CD4-positive, alpha-beta T cell (primary cell): ENCODE results near the gene GPR151. TPM values are rescaled to one million over a fixed set of nuclear protein-coding genes. Genes with fewer than 3 reads are reported as not detected.

Experiments
- ATAC-seq: fragments of 200-7000 bp; cut with Tn5 transposase; one replicate; pipeline ENCODE4 v1.10.0; 2022; ENCODE audit warnings: mild to moderate bottlenecking; ENCODE audit not compliant: poor library complexity
- CTCF ChIA-PET: fragments of 350-600 bp; sonication (Branson Sonifier 250); formaldehyde crosslinking; loops from one replicate; lab custom pipeline; 2021; ENCODE audit warnings: antibody characterized with exemption, inconsistent platforms; lab: Charles Lee
- POLR2A ChIA-PET: fragments of 350-600 bp; sonication (Branson Sonifier 250); formaldehyde crosslinking; loops from one replicate; lab custom pipeline; 2021; ENCODE audit warnings: antibody characterized with exemption, inconsistent platforms; lab: Charles Lee
- DNase-seq, 14 experiments: peaks; one replicate each; pipeline ENCODE4 v3.0.0-alpha.2; 2013 to 2020; ENCODE audit warnings: mixed read lengths in 2 of 14
- H3K27ac ChIP-seq, 2 donors: one replicate each; pipeline versions ENCODE4 v1.5.1 to v1.7.0; 2013; ENCODE audit warnings: low read length in 2 of 2, low read depth in 1 of 2, mild to moderate bottlenecking in 1 of 2
- H3K27me3 ChIP-seq, 2 experiments: 1 replicate in 1 of 2; 2 replicates in 1 of 2; pipeline versions ENCODE4 v1.6.1 to v1.7.0; 2013; ENCODE audit warnings: low read length in 2 of 2, control low read depth in 1 of 2, mild to moderate bottlenecking in 1 of 2, moderate library complexity in 1 of 2; ENCODE audit not compliant: insufficient read depth in 2 of 2, control insufficient read depth in 1 of 2
- H3K36me3 ChIP-seq: one replicate; pipeline ENCODE4 v1.6.1; 2013; ENCODE audit warnings: low read length, control low read depth; ENCODE audit not compliant: insufficient read depth
- H3K4me1 ChIP-seq: one replicate; pipeline ENCODE4 v1.6.1; 2013; ENCODE audit warnings: low read length, control low read depth; ENCODE audit not compliant: insufficient read depth
- H3K4me3 ChIP-seq: one replicate; pipeline ENCODE4 v1.5.1; 2013; ENCODE audit warnings: mild to moderate bottlenecking, low read length, moderate library complexity
- H3K9me3 ChIP-seq, 2 experiments: 1 replicate in 1 of 2; 2 replicates in 1 of 2; pipeline versions ENCODE4 v1.6.1 to v1.7.0; 2013; ENCODE audit warnings: low read length in 2 of 2, mild to moderate bottlenecking in 2 of 2, control low read depth in 1 of 2, moderate library complexity in 1 of 2; ENCODE audit not compliant: control insufficient read depth in 1 of 2, insufficient read depth in 1 of 2
- H3K27ac Mint-ChIP-seq: one replicate; pipeline ENCODE4 v1.8.0; 2020; ENCODE audit warnings: mixed read lengths
- H3K27me3 Mint-ChIP-seq: one replicate; pipeline ENCODE4 v1.8.0; 2021; ENCODE audit warnings: mixed read lengths
- H3K36me3 Mint-ChIP-seq: one replicate; pipeline ENCODE4 v1.8.0; 2021; ENCODE audit warnings: low read depth, mixed read lengths
- H3K4me1 Mint-ChIP-seq: one replicate; pipeline ENCODE4 v1.8.0; 2021; ENCODE audit warnings: low read depth, mixed read lengths
- H3K4me3 Mint-ChIP-seq: one replicate; pipeline ENCODE4 v1.8.0; 2020; ENCODE audit warnings: mild to moderate bottlenecking, mixed read lengths
- H3K9me3 Mint-ChIP-seq: one replicate; pipeline ENCODE4 v1.8.0; 2020; ENCODE audit warnings: mixed read lengths
- CTCF ChIP-seq: fragments of 200-600 bp; IDR thresholded peaks from one replicate; pipeline ENCODE4 v1.8.0; 2022; ENCODE audit warnings: antibody characterized with exemption, mild to moderate bottlenecking
- intact Hi-C, 2 experiments: fragments of 100-400 bp; cut with DNase I in 1 of 2; cut with micrococcal nuclease in 1 of 2; formaldehyde crosslinking; loops; one replicate each; pipeline versions ENCODE4 v1.15.1 to v1.9.0; 2023 to 2025; cut with DNase I, micrococcal nuclease
- total RNA-seq, 174 experiments: library from RNA in 2 of 174; stranded (reverse) in 2 of 174; gene quantifications; one replicate each; pipeline ENCODE4 v1.2.3 and lab custom pipeline; 2021 to 2026

GPR151 gene
- total RNA-seq, 2 experiments from 2014 or later, result not detected

GRCh38 chr5:146475190-146475780 is 40.7 kb downstream of the GPR151 start:
- Mint-ChIP-seq H3K27me3 (no peaks in the 10 kb centered on the region), H3K36me3 (peaks cover 84% of the 10 kb centered on the region), H3K4me1 (no peaks in the 10 kb centered on the region), H3K4me3 (no peak overlapping the region), H3K27ac (no peak overlapping the region), H3K9me3 (no peaks in the 10 kb centered on the region)
- Histone ChIP-seq H3K9me3 (no peaks in the 10 kb centered on the region), H3K4me3 (no peak overlapping the region), H3K4me1 (no peaks in the 10 kb centered on the region), H3K36me3 (peaks cover 75% of the 10 kb centered on the region), H3K27ac (no peak overlapping the region), H3K27me3 (no peaks in the 10 kb centered on the region)
- intact Hi-C loops, result no loop called here
- DNase-seq (no peak), ATAC-seq (no peak)
- TF ChIP-seq CTCF, result no peak
- ChIA-PET CTCF (no interaction called here), POLR2A (no interaction called here)

- peaks cover 81% of the 10 kb centered on the region for H3K36me3 Mint-ChIP-seq
- TF ChIP-seq CTCF, result no peak
- no peaks in the 10 kb centered on the region for H3K27me3 Mint-ChIP-seq
- no peak overlapping the region for H3K27ac Mint-ChIP-seq
- H3K4me1 Mint-ChIP-seq, result no peaks in the 10 kb centered on the region
- ChIA-PET CTCF (no interaction called here), POLR2A (no interaction called here)
- intact Hi-C loops, result no loop called here
- Histone ChIP-seq H3K36me3 (peaks cover 81% of the 10 kb centered on the region), H3K27ac (no peak overlapping the region), H3K27me3 (no peaks in the 10 kb centered on the region), H3K9me3 (no peaks in the 10 kb centered on the region), H3K4me1 (no peaks in the 10 kb centered on the region), H3K4me3 (no peak overlapping the region)
- H3K4me3 Mint-ChIP-seq, result no peak overlapping the region
- DNase-seq (peak in 1 of 14 experiments; percentile 7), ATAC-seq (no peak)
- H3K9me3 Mint-ChIP-seq, result no peaks in the 10 kb centered on the region
Measured at GRCh38 chr5:146474065-146474464, 41.9 kb downstream of the GPR151 start.

- POLR2A ChIA-PET, result interaction anchor here (1.5 kb wide), 1 partner anchor 21 kb away, joined by 3 read pairs; the partner anchor contains the start of gene TCERG1
- H3K4me3 Mint-ChIP-seq, result no peak overlapping the region
- DNase-seq (no peak), ATAC-seq (no peak)
- Histone ChIP-seq H3K4me3 (no peak overlapping the region), H3K27ac (no peak overlapping the region), H3K4me1 (no peaks in the 10 kb centered on the region), H3K36me3 (peaks cover 69% of the 10 kb centered on the region), H3K9me3 (no peaks in the 10 kb centered on the region), H3K27me3 (no peaks in the 10 kb centered on the region)
- no peak for TF ChIP-seq CTCF
- peaks cover 89% of the 10 kb centered on the region for H3K36me3 Mint-ChIP-seq
- CTCF ChIA-PET, result interaction anchor here (0.9 kb wide), 1 partner anchor 721 kb away, joined by 3 read pairs; no protein-coding TSS in a partner anchor
- H3K27me3 Mint-ChIP-seq, result no peaks in the 10 kb centered on the region
- intact Hi-C loops, result no loop called here
- H3K4me1 Mint-ChIP-seq, result peaks cover 22% of the 10 kb centered on the region
- no peak overlapping the region for H3K27ac Mint-ChIP-seq
- H3K9me3 Mint-ChIP-seq, result no peaks in the 10 kb centered on the region
Measured at GRCh38 chr5:146467760-146468159, 48.2 kb downstream of the GPR151 start.
